Measurements from ENCODE around the gene COL21A1.

COL21A1 gene

DNA sequence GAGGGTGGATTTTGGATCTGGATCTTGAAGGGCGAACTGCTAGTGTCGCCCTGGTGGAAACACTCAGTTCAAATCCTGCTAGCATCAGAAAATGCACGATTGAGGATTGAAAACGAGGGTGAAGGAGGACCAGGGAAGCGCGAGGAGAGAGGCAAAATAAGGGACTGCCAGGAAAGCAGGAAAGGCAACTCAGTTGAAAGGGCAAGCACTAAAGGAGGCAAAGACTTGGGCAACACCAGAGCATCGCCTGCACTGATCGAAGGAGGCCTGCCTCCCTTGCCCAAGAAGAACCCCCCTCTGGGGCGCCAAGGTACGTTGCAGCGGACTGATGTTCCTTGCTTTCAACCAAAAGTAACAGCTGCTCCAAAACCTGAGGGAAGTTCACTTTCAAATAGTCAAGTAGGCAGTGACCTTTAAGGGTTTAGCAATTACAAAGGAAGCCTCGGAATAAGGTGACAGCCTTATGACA lies 308 bp upstream of the COL21A1 start (continued):
- TF ChIP-seq GLIS1 (tag by site-specific recombination; IDR thresholded peaks at IDR 0.05) (no peak), ZNF311 (tag by site-specific recombination; IDR thresholded peaks at IDR 0.05; ENCODE audit: borderline replicate concordance) (no peak), ZNF335 (tag by site-specific recombination; conservative IDR thresholded peaks at IDR 0.05) (peak; percentile 90), HOXD13 (CRISPR knock-in tag; IDR thresholded peaks at IDR 0.05; ENCODE audit: borderline replicate concordance) (no peak), SCRT1 (tag by site-specific recombination; IDR thresholded peaks at IDR 0.05; ENCODE audit: borderline replicate concordance) (no peak), ZNF174 (tag by site-specific recombination; IDR thresholded peaks at IDR 0.05) (no peak), ZNF548 (tag by site-specific recombination; IDR thresholded peaks at IDR 0.05) (no peak)
- TF ChIP-seq, protein P1, sequence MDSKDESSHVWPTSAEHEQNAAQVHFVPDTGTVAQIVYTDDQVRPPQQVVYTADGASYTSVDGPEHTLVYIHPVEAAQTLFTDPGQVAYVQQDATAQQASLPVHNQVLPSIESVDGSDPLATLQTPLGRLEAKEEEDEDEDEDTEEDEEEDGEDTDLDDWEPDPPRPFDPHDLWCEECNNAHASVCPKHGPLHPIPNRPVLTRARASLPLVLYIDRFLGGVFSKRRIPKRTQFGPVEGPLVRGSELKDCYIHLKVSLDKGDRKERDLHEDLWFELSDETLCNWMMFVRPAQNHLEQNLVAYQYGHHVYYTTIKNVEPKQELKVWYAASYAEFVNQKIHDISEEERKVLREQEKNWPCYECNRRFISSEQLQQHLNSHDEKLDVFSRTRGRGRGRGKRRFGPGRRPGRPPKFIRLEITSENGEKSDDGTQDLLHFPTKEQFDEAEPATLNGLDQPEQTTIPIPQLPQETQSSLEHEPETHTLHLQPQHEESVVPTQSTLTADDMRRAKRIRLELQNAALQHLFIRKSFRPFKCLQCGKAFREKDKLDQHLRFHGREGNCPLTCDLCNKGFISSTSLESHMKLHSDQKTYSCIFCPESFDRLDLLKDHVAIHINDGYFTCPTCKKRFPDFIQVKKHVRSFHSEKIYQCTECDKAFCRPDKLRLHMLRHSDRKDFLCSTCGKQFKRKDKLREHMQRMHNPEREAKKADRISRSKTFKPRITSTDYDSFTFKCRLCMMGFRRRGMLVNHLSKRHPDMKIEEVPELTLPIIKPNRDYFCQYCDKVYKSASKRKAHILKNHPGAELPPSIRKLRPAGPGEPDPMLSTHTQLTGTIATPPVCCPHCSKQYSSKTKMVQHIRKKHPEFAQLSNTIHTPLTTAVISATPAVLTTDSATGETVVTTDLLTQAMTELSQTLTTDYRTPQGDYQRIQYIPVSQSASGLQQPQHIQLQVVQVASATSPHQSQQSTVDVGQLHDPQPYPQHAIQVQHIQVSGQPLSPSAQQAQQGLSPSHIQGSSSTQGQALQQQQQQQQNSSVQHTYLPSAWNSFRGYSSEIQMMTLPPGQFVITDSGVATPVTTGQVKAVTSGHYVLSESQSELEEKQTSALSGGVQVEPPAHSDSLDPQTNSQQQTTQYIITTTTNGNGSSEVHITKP (tag by site-specific recombination; IDR thresholded peaks at IDR 0.05) = no peak
- TF ChIP-seq, protein P2, sequence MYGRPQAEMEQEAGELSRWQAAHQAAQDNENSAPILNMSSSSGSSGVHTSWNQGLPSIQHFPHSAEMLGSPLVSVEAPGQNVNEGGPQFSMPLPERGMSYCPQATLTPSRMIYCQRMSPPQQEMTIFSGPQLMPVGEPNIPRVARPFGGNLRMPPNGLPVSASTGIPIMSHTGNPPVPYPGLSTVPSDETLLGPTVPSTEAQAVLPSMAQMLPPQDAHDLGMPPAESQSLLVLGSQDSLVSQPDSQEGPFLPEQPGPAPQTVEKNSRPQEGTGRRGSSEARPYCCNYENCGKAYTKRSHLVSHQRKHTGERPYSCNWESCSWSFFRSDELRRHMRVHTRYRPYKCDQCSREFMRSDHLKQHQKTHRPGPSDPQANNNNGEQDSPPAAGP (tag by site-specific recombination; IDR thresholded peaks at IDR 0.05) = no peak
- TF ChIP-seq, protein P3, sequence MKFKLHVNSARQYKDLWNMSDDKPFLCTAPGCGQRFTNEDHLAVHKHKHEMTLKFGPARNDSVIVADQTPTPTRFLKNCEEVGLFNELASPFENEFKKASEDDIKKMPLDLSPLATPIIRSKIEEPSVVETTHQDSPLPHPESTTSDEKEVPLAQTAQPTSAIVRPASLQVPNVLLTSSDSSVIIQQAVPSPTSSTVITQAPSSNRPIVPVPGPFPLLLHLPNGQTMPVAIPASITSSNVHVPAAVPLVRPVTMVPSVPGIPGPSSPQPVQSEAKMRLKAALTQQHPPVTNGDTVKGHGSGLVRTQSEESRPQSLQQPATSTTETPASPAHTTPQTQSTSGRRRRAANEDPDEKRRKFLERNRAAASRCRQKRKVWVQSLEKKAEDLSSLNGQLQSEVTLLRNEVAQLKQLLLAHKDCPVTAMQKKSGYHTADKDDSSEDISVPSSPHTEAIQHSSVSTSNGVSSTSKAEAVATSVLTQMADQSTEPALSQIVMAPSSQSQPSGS (tag by site-specific recombination; IDR thresholded peaks at IDR 0.05; ENCODE audit: low read depth) = no peak

DNA sequence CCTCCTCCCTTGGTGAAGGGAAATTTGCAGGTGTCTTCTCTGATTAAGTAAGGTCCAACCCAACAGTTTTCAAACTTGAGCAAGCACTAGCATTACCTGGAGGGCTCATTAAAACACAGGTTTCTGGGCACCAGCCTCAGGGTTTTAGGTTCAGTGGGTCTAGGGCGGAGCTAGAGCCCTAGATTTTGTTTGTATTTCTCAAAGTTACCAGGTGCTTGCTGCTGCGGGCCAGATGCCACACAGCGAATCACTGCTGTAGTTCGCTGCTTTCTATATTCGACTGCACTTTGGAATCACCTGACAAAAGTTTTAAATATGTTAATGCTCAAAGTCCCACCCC lies 869 bp downstream of the COL21A1 start:
- no peak overlapping the region; the same call in 1 of the 2 replicates for H3K27ac ChIP-seq (ENCODE audit: extremely low read depth, low read depth, low read length)
- no peaks in the 10 kb centered on the region for H3K9me3 ChIP-seq (ENCODE audit: control insufficient read depth, insufficient read depth, low read depth, low read length)
- TF ChIP-seq ZNF311 (tag by site-specific recombination; IDR thresholded peaks at IDR 0.05; ENCODE audit: borderline replicate concordance) (no peak), ZNF776 (tag by site-specific recombination; IDR thresholded peaks at IDR 0.05; ENCODE audit: borderline replicate concordance) (no peak), ZNF140 (tag by site-specific recombination; IDR thresholded peaks at IDR 0.05) (no peak), SP7 (tag by site-specific recombination; IDR thresholded peaks at IDR 0.05) (0 out of 2 replicates have a peak, but pooled peaks have one; percentile 6), ZBTB20 (tag by site-specific recombination; IDR thresholded peaks at IDR 0.05) (peak; percentile 52; the same call in 1 of the 2 replicates), ZFHX2 (tag by site-specific recombination; conservative IDR thresholded peaks at IDR 0.05) (no peak), ZNF768 (tag by site-specific recombination; IDR thresholded peaks at IDR 0.05) (0 out of 2 replicates have a peak, but pooled peaks have one; percentile 10), ZNF544 (tag by site-specific recombination; IDR thresholded peaks at IDR 0.05) (no peak), ZNF623 (tag by site-specific recombination; IDR thresholded peaks at IDR 0.05) (no peak), SP3 (tag by site-specific recombination; IDR thresholded peaks at IDR 0.05) (no peak)
- TF ChIP-seq, protein P4, sequence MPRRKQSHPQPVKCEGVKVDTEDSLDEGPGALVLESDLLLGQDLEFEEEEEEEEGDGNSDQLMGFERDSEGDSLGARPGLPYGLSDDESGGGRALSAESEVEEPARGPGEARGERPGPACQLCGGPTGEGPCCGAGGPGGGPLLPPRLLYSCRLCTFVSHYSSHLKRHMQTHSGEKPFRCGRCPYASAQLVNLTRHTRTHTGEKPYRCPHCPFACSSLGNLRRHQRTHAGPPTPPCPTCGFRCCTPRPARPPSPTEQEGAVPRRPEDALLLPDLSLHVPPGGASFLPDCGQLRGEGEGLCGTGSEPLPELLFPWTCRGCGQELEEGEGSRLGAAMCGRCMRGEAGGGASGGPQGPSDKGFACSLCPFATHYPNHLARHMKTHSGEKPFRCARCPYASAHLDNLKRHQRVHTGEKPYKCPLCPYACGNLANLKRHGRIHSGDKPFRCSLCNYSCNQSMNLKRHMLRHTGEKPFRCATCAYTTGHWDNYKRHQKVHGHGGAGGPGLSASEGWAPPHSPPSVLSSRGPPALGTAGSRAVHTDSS (tag by site-specific recombination; IDR thresholded peaks at IDR 0.05) = no peak
- TF ChIP-seq, protein P5, sequence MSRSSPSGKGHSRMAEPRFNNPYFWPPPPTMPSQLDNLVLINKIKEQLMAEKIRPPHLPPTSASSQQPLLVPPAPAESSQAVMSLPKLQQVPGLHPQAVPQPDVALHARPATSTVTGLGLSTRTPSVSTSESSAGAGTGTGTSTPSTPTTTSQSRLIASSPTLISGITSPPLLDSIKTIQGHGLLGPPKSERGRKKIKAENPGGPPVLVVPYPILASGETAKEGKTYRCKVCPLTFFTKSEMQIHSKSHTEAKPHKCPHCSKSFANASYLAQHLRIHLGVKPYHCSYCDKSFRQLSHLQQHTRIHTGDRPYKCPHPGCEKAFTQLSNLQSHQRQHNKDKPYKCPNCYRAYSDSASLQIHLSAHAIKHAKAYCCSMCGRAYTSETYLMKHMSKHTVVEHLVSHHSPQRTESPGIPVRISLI (tag by site-specific recombination; IDR thresholded peaks at IDR 0.05) = no peak
- H3K4me3 ChIP-seq (ENCODE audit: low read depth, low read length) = peak overlapping the region; percentile 48
- peaks cover 21% of the 10 kb centered on the region for H3K4me1 ChIP-seq (ENCODE audit: control insufficient read depth, insufficient read depth, low read length)
- ChIA-PET POLR2A (interaction anchor here (1.0 kb wide), 1 partner anchor 199 kb away, joined by 3 read pairs; no protein-coding TSS in a partner anchor), CTCF (interaction anchor here (0.6 to 1.5 kb wide), 3 partner anchors 11 to 91 kb away, joined by 3 to 5 read pairs (median 3); no protein-coding TSS in a partner anchor)
- H3K36me3 ChIP-seq (ENCODE audit: control insufficient read depth in 2 of 2, insufficient read depth in 1 of 2, low read length in 2 of 2) = no peaks in the 10 kb centered on the region

Data from HEK293 (cell line).